SK-N-SH treated with all-trans-retinoic acid at 6 μM for 48 hours (cell line): ENCODE measurements around the gene TMEM59.

ENCODE experiments used
- ZNF70 ChIP-seq: fragments of 450-650 bp; formaldehyde crosslinking; IDR thresholded peaks from 2 replicates; pipeline ENCODE4 v1.5.0; 2020; ENCODE audit warnings: mild to moderate bottlenecking, moderate library complexity
- TF ChIP-seq, protein P1 (sequence below): fragments of 250-450 bp; sonication (Bioruptor Pico); IDR thresholded peaks from 2 replicates; pipeline ENCODE4 v1.8.0; 2021; ENCODE audit warnings: low read depth, mild to moderate bottlenecking, moderate library complexity, borderline replicate concordance

DNA sequence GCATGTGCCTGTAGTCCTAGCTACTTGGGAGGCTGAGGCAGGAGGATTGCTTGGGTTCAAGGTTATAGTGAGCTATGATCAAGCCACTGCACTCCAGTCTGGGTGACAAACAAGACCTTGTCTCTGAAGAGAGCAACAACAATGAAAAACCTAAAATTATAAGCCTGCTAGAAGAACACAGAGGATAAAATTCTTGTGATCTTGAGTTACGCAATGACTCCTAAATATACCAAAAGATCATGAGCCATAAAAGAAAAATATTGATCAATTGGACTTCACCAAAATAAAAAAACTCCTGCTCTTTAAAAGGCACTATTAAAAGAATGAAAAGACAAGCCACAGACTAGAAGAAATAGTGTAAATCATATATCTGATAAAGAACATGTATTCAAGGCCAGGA lies 57.3 kb downstream of the TMEM59 start:
- TF ChIP-seq, protein P1, sequence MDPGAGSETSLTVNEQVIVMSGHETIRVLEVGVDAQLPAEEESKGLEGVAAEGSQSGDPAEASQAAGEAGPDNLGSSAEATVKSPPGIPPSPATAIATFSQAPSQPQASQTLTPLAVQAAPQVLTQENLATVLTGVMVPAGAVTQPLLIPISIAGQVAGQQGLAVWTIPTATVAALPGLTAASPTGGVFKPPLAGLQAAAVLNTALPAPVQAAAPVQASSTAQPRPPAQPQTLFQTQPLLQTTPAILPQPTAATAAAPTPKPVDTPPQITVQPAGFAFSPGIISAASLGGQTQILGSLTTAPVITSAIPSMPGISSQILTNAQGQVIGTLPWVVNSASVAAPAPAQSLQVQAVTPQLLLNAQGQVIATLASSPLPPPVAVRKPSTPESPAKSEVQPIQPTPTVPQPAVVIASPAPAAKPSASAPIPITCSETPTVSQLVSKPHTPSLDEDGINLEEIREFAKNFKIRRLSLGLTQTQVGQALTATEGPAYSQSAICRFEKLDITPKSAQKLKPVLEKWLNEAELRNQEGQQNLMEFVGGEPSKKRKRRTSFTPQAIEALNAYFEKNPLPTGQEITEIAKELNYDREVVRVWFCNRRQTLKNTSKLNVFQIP (CRISPR knock-in tag): no peak
- TF ChIP-seq ZNF70 (CRISPR knock-in tag): no peak
